GM18909 (cell line): ENCODE results near the gene IRAK2.
"Not testable (repeated sequence)": the region's sequence is repeated elsewhere in the genome, so short reads cannot be mapped to it uniquely, and the experiment has no call there.

Experiments used
- ATAC-seq: cut with Tn5 transposase; IDR thresholded peaks from one replicate; pipeline ENCODE4 v1.9.1; 2021; ENCODE audit warnings: mild to moderate bottlenecking; ENCODE audit not compliant: unreplicated experiment, poor library complexity

Gene IRAK2, protein sequence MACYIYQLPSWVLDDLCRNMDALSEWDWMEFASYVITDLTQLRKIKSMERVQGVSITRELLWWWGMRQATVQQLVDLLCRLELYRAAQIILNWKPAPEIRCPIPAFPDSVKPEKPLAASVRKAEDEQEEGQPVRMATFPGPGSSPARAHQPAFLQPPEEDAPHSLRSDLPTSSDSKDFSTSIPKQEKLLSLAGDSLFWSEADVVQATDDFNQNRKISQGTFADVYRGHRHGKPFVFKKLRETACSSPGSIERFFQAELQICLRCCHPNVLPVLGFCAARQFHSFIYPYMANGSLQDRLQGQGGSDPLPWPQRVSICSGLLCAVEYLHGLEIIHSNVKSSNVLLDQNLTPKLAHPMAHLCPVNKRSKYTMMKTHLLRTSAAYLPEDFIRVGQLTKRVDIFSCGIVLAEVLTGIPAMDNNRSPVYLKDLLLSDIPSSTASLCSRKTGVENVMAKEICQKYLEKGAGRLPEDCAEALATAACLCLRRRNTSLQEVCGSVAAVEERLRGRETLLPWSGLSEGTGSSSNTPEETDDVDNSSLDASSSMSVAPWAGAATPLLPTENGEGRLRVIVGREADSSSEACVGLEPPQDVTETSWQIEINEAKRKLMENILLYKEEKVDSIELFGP

DNA sequence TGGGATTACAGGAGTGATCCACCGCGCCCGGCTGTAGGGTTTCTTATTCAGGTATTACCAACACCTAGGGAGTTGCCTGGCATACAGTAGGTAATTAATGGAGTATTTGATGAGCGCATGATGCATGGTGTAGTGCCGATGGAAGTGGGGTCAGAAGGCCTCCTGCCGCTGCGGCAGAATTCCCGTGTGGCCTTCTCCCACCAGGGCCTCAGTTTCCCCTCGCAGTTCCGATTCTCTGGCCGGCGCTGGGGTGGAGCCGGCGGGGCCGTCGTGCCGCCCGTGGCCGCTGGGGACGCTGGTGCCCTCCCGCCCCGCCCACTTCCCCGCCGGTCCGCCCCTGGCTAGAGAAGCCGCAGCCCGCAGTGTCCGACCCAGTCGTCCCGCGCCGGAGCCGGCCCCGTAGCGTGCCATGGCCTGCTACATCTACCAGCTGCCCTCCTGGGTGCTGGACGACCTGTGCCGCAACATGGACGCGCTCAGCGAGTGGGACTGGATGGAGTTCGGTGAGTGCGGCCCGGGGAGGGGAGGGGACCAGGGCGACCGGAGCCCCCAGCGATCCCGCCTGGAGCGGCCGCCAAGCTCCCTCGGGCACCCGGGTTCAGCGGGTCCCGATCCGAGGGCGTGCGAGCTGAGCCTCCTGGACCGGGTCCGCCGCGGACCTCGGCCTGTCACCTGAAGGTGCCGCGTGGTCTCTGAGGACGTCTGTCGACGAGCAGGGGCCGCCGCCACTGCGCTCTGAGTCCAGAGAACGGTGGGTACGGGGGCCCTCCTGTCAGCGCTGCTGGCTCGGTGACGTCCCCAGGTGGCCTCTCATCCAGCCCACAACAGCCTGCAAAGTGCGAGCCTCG, at the start of gene IRAK2:
IRAK2 (plus strand) TSS at position 374 of the 848 bp plus-strand sequence; CDS start at position 410, 36 bp downstream.
- ATAC-seq, result peak; percentile 83

- peak; percentile 95 for ATAC-seq
Observed at GRCh38 chr3:10115326-10116137, 49.2 kb upstream of the IRAK2 start, which contains the start of gene BRK1. TSS of gene BRK1 (plus strand) at chr3:10115675. CDS start at chr3:10115702, 27 bp downstream.

- no peak for ATAC-seq
Observed at GRCh38 chr3:10116138-10116460, 48.6 kb upstream of the IRAK2 start.

GRCh38 chr3:10116928-10117327, 47.8 kb upstream of the IRAK2 start:
- ATAC-seq, result no peak

- ATAC-seq, result no peak
Observed at GRCh38 chr3:10119376-10119775, 45.3 kb upstream of the IRAK2 start.

DNA sequence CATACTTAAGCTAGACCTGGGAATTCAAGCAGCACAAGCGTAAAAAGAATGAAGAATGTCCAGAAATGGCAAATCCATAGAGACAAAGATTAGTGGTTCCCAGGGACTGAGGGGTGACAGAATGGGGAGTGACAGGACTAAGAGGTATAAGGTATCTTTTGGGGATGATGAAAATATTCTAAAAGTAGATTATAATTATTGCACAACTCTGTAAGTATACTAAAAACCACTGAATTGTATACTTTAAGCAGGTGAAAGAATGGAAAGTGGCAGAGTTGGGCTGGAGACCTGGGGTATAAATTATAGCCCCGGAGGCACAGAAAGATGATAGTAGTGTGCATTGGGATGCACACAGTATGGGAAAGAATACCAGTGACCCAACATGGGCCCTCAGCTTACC, 43.7 kb upstream of the IRAK2 start:
- no peak for ATAC-seq

- ATAC-seq, result no peak
Observed at GRCh38 chr3:10122724-10123123, 42.0 kb upstream of the IRAK2 start.

GRCh38 chr3:10135872-10136271, 28.8 kb upstream of the IRAK2 start:
- not testable (repeated sequence) for ATAC-seq

DNA sequence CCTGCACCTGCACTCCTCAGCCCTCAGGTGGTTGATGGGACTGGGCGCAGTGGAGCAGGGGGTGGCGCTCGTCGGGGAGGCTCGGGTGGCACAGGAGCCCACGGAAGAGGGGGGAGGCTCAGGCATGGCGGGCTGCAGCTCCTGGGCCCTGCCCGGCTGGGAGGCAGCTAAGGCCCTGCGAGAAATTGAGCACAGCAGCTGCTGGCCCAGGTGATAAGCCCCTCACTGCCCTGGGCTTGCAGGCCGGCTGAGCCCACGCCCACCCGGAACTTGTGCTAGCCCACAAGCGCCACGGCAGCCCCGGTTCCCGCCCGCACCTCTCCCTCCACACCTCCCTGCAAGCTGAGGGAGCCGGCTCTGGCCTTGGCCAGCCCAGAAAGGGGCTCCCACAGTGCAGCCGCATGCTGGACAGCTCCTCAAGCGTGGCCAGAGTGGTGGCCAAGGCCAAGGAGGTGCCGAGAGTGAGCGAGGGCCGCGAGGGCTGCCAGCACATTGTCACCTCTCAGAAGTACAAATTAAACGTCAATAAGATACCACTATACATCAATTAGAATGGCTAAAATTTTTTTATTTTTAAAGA, 28.2 kb upstream of the IRAK2 start:
- no peak for ATAC-seq

- ATAC-seq, result no peak
Observed at GRCh38 chr3:10137178-10137577, 27.5 kb upstream of the IRAK2 start.

- no peak for ATAC-seq
Observed at GRCh38 chr3:10140996-10141546, 23.6 kb upstream of the IRAK2 start.

GRCh38 chr3:10142707-10143560, 21.8 kb upstream of the IRAK2 start:
- no peak for ATAC-seq

DNA sequence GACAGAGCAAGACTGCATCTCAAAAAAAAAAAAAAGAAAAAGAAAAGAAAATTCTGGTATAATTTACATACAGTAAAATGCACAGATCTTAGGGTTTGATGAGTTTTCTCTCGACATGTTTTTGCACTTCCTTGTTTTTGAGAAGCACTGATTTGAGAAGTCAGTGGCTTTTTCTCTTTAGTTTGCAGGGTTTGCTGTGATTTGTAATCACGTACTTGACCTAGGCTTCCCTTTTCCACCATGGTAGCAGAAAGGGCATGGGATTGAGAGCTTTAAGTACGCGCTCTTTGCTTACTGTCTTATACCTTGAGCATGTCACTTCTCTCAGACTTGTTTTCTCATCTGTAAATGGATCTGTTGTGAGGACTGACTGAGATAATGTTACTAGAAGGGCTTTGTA, 19.0 kb upstream of the IRAK2 start:
- ATAC-seq, result no peak

GRCh38 chr3:10149226-10149625, 15.5 kb upstream of the IRAK2 start:
- ATAC-seq, result no peak

DNA sequence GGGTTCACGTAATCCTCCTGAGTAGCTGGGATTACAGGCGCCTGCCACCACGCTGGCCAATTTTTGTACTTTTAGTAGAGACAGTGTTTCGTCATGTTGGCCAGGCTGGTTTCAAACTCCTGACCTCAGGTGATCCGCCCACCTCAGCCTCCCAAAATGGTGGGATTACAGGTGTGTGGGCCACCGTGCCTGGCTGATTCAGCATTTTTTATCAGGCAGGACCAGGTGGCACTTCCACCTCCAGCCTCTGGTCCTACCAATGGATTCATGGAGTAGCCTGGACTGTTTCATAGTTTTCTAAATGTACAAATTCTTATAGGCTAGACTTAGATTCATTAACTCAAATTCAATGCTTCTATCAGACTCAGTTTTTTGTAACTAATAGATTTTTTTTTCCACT, 13.7 kb upstream of the IRAK2 start:
- ATAC-seq, result no peak

DNA sequence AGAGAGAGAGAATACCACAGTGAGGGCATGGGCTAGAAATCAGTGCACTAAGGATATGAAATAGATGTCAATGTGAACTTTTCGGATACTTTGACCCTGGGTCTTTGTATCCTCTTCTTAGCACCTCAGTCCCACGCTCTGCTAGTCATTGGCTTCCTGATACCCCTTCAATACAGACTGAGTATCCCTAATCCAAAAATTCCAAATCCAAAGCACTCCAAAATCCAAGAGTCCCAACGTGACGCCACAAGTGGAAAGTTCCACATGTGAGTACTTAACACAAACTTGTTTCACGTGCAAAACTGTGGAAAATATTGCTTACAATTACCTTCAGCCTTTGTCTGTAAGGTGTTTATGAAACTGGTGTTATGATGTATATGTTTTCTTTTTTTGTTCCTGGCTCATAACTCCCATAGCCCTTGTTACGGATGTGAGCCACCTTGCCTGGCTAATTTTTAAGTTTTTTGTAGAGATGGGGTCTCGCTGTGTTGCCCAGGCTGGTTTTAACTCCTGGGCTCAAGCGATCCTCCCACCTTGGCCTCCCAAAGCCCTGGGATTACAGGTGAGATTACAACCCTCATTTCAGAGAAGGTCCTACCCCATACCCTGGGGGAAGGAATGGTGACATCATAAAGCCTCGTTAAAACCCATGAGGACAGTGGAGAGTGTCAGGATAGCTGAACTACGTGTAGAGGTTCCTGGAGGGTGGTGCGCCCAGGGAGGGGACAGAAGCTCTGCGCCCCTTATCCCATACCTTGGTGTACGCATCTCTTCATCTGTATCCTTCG, 10.2 kb upstream of the IRAK2 start:
- ATAC-seq, result no peak

DNA sequence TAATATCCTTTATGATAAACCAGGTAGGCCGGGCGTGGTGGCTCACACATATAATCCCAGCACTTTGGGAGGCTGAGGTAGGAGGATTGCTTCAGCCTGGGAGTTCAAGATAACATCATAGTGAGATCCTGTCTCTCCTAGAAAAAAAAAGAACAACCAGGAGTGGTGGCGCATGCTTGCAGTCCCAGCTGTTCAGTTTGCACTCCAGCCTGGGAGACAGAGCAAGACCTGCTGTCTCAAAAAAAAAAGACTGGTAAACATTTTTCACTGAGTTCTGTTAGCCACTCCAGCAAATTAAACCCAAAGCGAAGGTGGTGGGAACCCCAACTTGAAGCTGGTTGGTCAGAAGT, 9.6 kb upstream of the IRAK2 start:
- ATAC-seq, result no peak

GRCh38 chr3:10155658-10156057, 9.1 kb upstream of the IRAK2 start:
- no peak for ATAC-seq
